GM19351 (cell line): ENCODE measurements around the gene PRRT1B.

ENCODE experiments used
- ATAC-seq: cut with Tn5 transposase; IDR thresholded peaks from one replicate; pipeline ENCODE4 v1.9.1; 2021; ENCODE audit warnings: mild to moderate bottlenecking, moderate library complexity; ENCODE audit not compliant: unreplicated experiment

PRRT1B gene

GRCh38 chr9:131594906-131595665 is 49.8 kb downstream of the PRRT1B start:
- ATAC-seq = no peak

- ATAC-seq = no peak
Observed at GRCh38 chr9:131595696-131596429, 50.5 kb downstream of the PRRT1B start.

- ATAC-seq = no peak
Observed at GRCh38 chr9:131596430-131596743, 51.1 kb downstream of the PRRT1B start.

GRCh38 chr9:131597246-131597645 is 51.9 kb downstream of the PRRT1B start:
- no peak for ATAC-seq

GRCh38 chr9:131598121-131598520 is 52.8 kb downstream of the PRRT1B start:
- no peak for ATAC-seq

GRCh38 chr9:131601683-131602181 is 56.4 kb downstream of the PRRT1B start:
- ATAC-seq = no peak

- no peak for ATAC-seq
Observed at GRCh38 chr9:131603199-131603598, 57.9 kb downstream of the PRRT1B start.

GRCh38 chr9:131603711-131604439 is 58.6 kb downstream of the PRRT1B start:
- no peak for ATAC-seq

- no peak for ATAC-seq
Observed at GRCh38 chr9:131605770-131606590, 60.7 kb downstream of the PRRT1B start.

GRCh38 chr9:131606896-131607567 is 61.7 kb downstream of the PRRT1B start:
- no peak for ATAC-seq

GRCh38 chr9:131607591-131607990 is 62.3 kb downstream of the PRRT1B start:
- ATAC-seq = no peak

- no peak for ATAC-seq
Observed at GRCh38 chr9:131608493-131609037, 63.2 kb downstream of the PRRT1B start.
